ENCODE results near the gene PXMP2. TPM values are rescaled to one million over a fixed set of nuclear protein-coding genes. Genes with fewer than 3 reads are reported as not detected.
A peak's percentile ranks its signal among the peaks of the same experiment; 100 is the strongest.

PXMP2 gene
- total RNA-seq, 1 donor from 2014 or later, result 18.6 TPM

DNA sequence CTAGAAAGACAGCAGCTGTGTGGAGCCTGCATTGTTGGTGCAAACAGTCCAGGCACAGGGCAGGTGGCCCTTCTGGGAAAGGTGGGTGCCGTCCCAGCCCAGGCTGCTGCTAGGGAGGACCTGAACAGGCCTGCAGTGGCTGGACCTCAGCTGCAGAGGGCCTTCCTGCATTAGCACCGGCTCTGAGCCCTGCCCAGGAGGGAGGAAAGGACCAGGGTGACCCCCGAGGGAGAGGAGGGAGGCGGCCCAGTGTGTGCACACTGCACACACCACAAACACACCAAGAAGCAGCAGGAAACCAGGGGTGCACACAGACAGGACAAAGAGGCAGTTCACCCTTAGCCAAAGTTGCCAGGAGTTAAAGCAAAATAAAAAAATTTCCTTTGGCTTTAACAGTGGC lies 15.3 kb downstream of the PXMP2 start:
- Mint-ChIP-seq H3K4me3 (no peak overlapping the region), H3K9me3 (no peaks in the 10 kb centered on the region), H3K36me3 (peaks cover 25% of the 10 kb centered on the region), H3K27me3 (ENCODE audit: insufficient read depth, low read depth) (no peaks in the 10 kb centered on the region), H3K27ac (no peak overlapping the region), H3K4me1 (peaks cover 6% of the 10 kb centered on the region)
- Histone ChIP-seq H3K79me2 (ENCODE audit: low read depth) (no peaks in the 10 kb centered on the region), H3K9me3 (ENCODE audit: low read depth) (no peaks in the 10 kb centered on the region), H3K4me3 (no peak overlapping the region), H3K4me2 (no peak overlapping the region), H3K9ac (no peak overlapping the region), H3F3A (ENCODE audit: low read depth) (no peaks in the 10 kb centered on the region), H3K27ac (no peak overlapping the region), H2AFZ (replicated peaks) (no peak overlapping the region), H3K4me1 (no peaks in the 10 kb centered on the region), H4K20me1 (ENCODE audit: low read depth) (no peaks in the 10 kb centered on the region), H3K27me3 (no peaks in the 10 kb centered on the region), H3K36me3 (no peaks in the 10 kb centered on the region)
- DNase-seq (ENCODE audit: low spot score), result no peak
- TF ChIP-seq, protein P1, sequence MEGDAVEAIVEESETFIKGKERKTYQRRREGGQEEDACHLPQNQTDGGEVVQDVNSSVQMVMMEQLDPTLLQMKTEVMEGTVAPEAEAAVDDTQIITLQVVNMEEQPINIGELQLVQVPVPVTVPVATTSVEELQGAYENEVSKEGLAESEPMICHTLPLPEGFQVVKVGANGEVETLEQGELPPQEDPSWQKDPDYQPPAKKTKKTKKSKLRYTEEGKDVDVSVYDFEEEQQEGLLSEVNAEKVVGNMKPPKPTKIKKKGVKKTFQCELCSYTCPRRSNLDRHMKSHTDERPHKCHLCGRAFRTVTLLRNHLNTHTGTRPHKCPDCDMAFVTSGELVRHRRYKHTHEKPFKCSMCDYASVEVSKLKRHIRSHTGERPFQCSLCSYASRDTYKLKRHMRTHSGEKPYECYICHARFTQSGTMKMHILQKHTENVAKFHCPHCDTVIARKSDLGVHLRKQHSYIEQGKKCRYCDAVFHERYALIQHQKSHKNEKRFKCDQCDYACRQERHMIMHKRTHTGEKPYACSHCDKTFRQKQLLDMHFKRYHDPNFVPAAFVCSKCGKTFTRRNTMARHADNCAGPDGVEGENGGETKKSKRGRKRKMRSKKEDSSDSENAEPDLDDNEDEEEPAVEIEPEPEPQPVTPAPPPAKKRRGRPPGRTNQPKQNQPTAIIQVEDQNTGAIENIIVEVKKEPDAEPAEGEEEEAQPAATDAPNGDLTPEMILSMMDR (IDR thresholded peaks at IDR 0.05), result no peak
- TF ChIP-seq EZH2phosphoT487 (IDR thresholded peaks at IDR 0.05) (no peak), EZH2 (IDR thresholded peaks at IDR 0.05) (no peak)

DNA sequence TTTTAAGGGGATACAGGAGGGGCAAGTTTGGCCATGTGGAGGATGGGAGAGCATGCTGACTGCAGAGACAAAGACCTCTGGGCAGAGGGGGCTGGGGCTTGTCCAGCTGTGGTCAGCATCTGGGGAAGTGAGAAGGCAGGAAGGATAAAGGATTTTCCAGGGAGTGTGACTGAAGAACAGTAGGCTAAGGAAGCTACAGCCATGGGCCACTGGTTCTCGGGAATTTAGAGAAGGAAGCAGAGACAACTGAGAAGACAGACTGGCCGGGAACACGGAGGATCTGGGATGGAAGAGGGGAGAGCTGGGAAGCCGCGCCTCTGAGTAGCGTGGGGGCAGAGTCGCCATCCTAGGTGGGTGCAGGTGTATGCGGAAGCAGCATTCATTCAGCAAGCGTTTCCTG lies 16.3 kb downstream of the PXMP2 start:
- Mint-ChIP-seq H3K27ac (no peak overlapping the region), H3K36me3 (peaks cover 22% of the 10 kb centered on the region), H3K27me3 (ENCODE audit: insufficient read depth, low read depth) (peaks cover 5% of the 10 kb centered on the region), H3K4me3 (peak overlapping the region; percentile 5), H3K9me3 (no peaks in the 10 kb centered on the region), H3K4me1 (peaks cover 6% of the 10 kb centered on the region)
- Histone ChIP-seq H3K9ac (no peak overlapping the region), H3K4me1 (no peaks in the 10 kb centered on the region), H3K27ac (peak overlapping the region; percentile 58), H4K20me1 (ENCODE audit: low read depth) (no peaks in the 10 kb centered on the region), H3K4me3 (no peak overlapping the region), H3K9me3 (ENCODE audit: low read depth) (no peaks in the 10 kb centered on the region), H3K79me2 (ENCODE audit: low read depth) (no peaks in the 10 kb centered on the region), H2AFZ (replicated peaks) (no peak overlapping the region), H3F3A (ENCODE audit: low read depth) (peaks cover 7% of the 10 kb centered on the region), H3K4me2 (no peak overlapping the region), H3K27me3 (no peaks in the 10 kb centered on the region), H3K36me3 (no peaks in the 10 kb centered on the region)
- TF ChIP-seq, protein P1 (IDR thresholded peaks at IDR 0.05), result no peak
- TF ChIP-seq EZH2 (IDR thresholded peaks at IDR 0.05) (no peak), EZH2phosphoT487 (IDR thresholded peaks at IDR 0.05) (no peak)
- peak; percentile 16 for DNase-seq (ENCODE audit: low spot score)

DNA sequence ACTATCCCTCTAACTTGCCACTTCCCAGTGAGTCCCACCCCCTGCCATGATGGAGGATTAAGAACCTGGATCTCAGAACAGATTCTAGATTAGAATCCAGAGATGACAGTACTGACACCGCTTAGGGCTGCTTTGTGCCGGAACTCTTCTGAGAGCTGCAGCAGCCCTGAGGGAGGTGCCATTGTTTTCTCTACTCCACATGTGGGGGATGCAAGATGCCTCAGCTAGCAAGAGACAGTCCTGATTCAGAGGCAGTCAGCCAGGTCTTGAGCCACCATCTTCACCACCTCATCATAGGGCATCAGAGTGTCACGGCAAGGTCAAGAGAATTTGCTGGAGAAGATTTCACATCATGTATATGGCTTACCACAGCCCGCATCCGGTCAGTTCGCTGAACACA lies 19.9 kb downstream of the PXMP2 start:
- peaks cover 14% of the 10 kb centered on the region for H3K79me2 ChIP-seq (ENCODE audit: low read depth)
- H3K4me1 ChIP-seq, result peaks cover 9% of the 10 kb centered on the region
- H3K9me3 Mint-ChIP-seq, result no peaks in the 10 kb centered on the region
- peaks cover 21% of the 10 kb centered on the region for H3F3A ChIP-seq (ENCODE audit: low read depth)
- no peaks in the 10 kb centered on the region for H3K9me3 ChIP-seq (ENCODE audit: low read depth)
- H3K27me3 ChIP-seq, result no peaks in the 10 kb centered on the region
- no peak overlapping the region for H3K9ac ChIP-seq
- TF ChIP-seq EZH2 (IDR thresholded peaks at IDR 0.05), result no peak
- TF ChIP-seq, protein P1 (IDR thresholded peaks at IDR 0.05), result no peak
- TF ChIP-seq EZH2phosphoT487 (IDR thresholded peaks at IDR 0.05), result no peak
- no peak overlapping the region for H2AFZ ChIP-seq (replicated peaks)
- peaks cover 11% of the 10 kb centered on the region for H4K20me1 ChIP-seq (ENCODE audit: low read depth)
- H3K36me3 ChIP-seq, result no peaks in the 10 kb centered on the region
- H3K4me2 ChIP-seq, result no peak overlapping the region
- DNase-seq (ENCODE audit: low spot score), result peak; percentile 25
- H3K36me3 Mint-ChIP-seq, result peaks cover 8% of the 10 kb centered on the region
- peaks cover 12% of the 10 kb centered on the region for H3K4me1 Mint-ChIP-seq
- no peak overlapping the region for H3K27ac Mint-ChIP-seq
- peaks cover 13% of the 10 kb centered on the region for H3K27me3 Mint-ChIP-seq (ENCODE audit: insufficient read depth, low read depth)
- no peak overlapping the region for H3K4me3 ChIP-seq
- H3K27ac ChIP-seq, result no peak overlapping the region
- H3K4me3 Mint-ChIP-seq, result peak overlapping the region; percentile 35

All from neural progenitor cell (in vitro differentiated cells).